HG02884 (cell line): ENCODE results near the gene CHURC1.

Experiments
- ATAC-seq: cut with Tn5 transposase; IDR thresholded peaks from one replicate; pipeline ENCODE4 v1.9.1; 2021; ENCODE audit warnings: mild to moderate bottlenecking, moderate library complexity; ENCODE audit not compliant: unreplicated experiment

CHURC1 gene

DNA sequence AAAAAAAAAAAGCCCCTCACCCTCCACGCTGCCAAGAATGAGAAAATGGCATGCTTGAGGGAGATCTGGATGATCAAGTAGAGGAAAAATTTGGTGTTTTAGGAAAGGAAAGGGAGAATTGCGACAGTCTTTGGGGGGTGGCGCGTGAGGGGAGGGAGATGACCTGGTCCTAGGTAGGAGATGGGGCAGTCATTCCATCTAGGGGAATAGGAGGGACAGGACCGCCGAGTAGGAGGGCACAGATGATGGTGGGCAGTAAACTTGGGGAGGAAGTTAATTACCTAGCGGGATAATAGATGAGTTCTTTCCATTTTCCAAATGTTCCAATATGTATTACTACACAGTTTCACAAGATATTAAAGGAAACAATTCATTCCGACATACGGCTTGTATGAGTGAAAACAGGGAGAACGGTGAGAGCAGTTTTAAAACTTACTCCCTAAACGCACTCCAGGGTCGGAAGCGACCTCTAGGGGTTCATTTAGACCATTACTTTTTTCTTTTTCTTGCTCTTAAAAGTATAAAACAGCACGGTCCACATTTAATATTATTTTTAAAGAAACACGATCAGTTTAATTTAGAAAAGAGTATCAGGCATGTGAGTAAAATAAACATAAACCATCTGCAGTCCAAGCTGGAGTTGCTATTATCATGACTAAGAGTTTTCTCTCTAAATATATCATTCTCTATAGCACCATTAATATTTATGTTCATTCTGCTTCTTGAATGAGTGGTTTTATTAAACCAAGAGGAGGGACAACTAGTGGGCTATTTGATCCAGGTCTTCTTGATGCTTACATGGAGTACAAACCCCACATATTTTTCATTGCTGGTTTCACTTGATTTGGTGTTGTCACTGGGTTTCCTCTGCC, 69.4 kb downstream of the CHURC1 start:
- no peak for ATAC-seq
